Dendritic cell treated with granulocyte-macrophage colony-stimulating factor and Interleukin-4, amounts not matched to agents 40 ng/mL and 50 ng/mL, for 4 days (primary cell): ENCODE measurements around the gene BAG3.
"Not testable (repeated sequence)": the region's sequence is repeated elsewhere in the genome, so short reads cannot be mapped to it uniquely, and the experiment has no call there.

ENCODE experiments used
- H3K27ac Mint-ChIP-seq: one replicate; pipeline ENCODE4 v1.8.0; 2022; ENCODE audit warnings: mild to moderate bottlenecking, mixed read lengths
- H3K27me3 Mint-ChIP-seq: one replicate; pipeline ENCODE4 v1.8.0; 2022; ENCODE audit warnings: mild to moderate bottlenecking, mixed read lengths
- H3K36me3 Mint-ChIP-seq: one replicate; pipeline ENCODE4 v1.8.0; 2022; ENCODE audit warnings: low read depth, mixed read lengths
- H3K4me1 Mint-ChIP-seq: one replicate; pipeline ENCODE4 v1.8.0; 2022; ENCODE audit warnings: low read depth, mixed read lengths
- H3K4me3 Mint-ChIP-seq: one replicate; pipeline ENCODE4 v1.8.0; 2022; ENCODE audit warnings: mild to moderate bottlenecking, moderate library complexity, mixed read lengths
- H3K9me3 Mint-ChIP-seq: one replicate; pipeline ENCODE4 v1.8.0; 2022; ENCODE audit warnings: mixed read lengths
- intact Hi-C: fragments of 100-400 bp; cut with micrococcal nuclease; formaldehyde crosslinking; loops from one replicate; pipeline ENCODE4 v1.15.0; 2022

Gene BAG3

GRCh38 chr10:119651514-119652360 lies 557 bp downstream of the BAG3 start:
- intact Hi-C loops, result loop anchor here (5.0 kb wide), 1 partner anchor 54 kb away; the partner anchor contains the start of gene TIAL1
- peak overlapping the region; percentile 97 for H3K4me3 Mint-ChIP-seq
- H3K27ac Mint-ChIP-seq, result peak overlapping the region; percentile 92
- peaks cover 19% of the 10 kb centered on the region for H3K27me3 Mint-ChIP-seq
- H3K9me3 Mint-ChIP-seq, result no peaks in the 10 kb centered on the region
- peaks cover 12% of the 10 kb centered on the region for H3K36me3 Mint-ChIP-seq
- peaks cover 47% of the 10 kb centered on the region for H3K4me1 Mint-ChIP-seq

GRCh38 chr10:119652361-119652730 lies 1.2 kb downstream of the BAG3 start:
- intact Hi-C loops, result loop anchor here (5.0 kb wide), 1 partner anchor 55 kb away; the partner anchor contains the start of gene TIAL1
- Mint-ChIP-seq H3K4me3 (peak overlapping the region; percentile 75), H3K27me3 (peaks cover 19% of the 10 kb centered on the region), H3K4me1 (peaks cover 47% of the 10 kb centered on the region), H3K9me3 (no peaks in the 10 kb centered on the region), H3K36me3 (peaks cover 16% of the 10 kb centered on the region), H3K27ac (no peak overlapping the region)

GRCh38 chr10:119653209-119653608 lies 2.0 kb downstream of the BAG3 start:
- H3K4me3 Mint-ChIP-seq, result no peak overlapping the region
- no peak overlapping the region for H3K27ac Mint-ChIP-seq
- intact Hi-C loops, result loop anchor here (5.0 kb wide), 1 partner anchor 56 kb away; the partner anchor contains the start of gene TIAL1
- peaks cover 18% of the 10 kb centered on the region for H3K36me3 Mint-ChIP-seq
- peaks cover 49% of the 10 kb centered on the region for H3K4me1 Mint-ChIP-seq
- peaks cover 19% of the 10 kb centered on the region for H3K27me3 Mint-ChIP-seq
- H3K9me3 Mint-ChIP-seq, result no peaks in the 10 kb centered on the region

- peaks cover 19% of the 10 kb centered on the region for H3K27me3 Mint-ChIP-seq
- no peaks in the 10 kb centered on the region for H3K9me3 Mint-ChIP-seq
- intact Hi-C loops, result loop anchor here (5.0 kb wide), 1 partner anchor 57 kb away; the partner anchor contains the start of gene TIAL1
- peaks cover 18% of the 10 kb centered on the region for H3K36me3 Mint-ChIP-seq
- H3K4me1 Mint-ChIP-seq, result peaks cover 54% of the 10 kb centered on the region
- no peak overlapping the region for H3K27ac Mint-ChIP-seq
- no peak overlapping the region for H3K4me3 Mint-ChIP-seq
Measured at GRCh38 chr10:119653916-119654315, 2.7 kb downstream of the BAG3 start.

DNA sequence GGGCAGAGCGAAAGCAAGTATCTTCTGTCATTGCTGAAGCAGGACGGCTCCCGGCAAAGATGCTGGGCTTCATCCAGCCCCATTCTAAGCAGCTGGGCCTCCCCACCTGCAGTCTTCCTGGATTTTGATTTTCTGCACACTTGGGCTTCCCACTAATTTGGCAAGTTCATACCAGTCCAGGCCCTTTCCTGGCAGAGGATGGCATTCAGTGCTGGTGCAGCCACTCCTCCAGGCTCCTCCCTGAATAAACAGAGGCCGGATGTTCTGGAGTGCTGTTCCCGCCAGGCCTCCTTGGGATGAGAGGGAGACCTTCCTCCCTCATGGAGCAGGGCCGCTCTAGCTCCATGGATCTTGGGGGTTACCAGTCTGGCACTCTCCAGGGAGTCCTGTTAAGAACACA lies 3.4 kb downstream of the BAG3 start:
- Mint-ChIP-seq H3K27ac (no peak overlapping the region), H3K36me3 (peaks cover 18% of the 10 kb centered on the region), H3K4me1 (peaks cover 52% of the 10 kb centered on the region), H3K27me3 (peaks cover 17% of the 10 kb centered on the region), H3K4me3 (no peak overlapping the region), H3K9me3 (no peaks in the 10 kb centered on the region)
- intact Hi-C loops, result loop anchor here (5.0 kb wide), 1 partner anchor 57 kb away; the partner anchor contains the start of gene TIAL1

- H3K36me3 Mint-ChIP-seq, result peaks cover 18% of the 10 kb centered on the region
- H3K27ac Mint-ChIP-seq, result no peak overlapping the region
- H3K4me1 Mint-ChIP-seq, result peaks cover 42% of the 10 kb centered on the region
- H3K9me3 Mint-ChIP-seq, result no peaks in the 10 kb centered on the region
- intact Hi-C loops, result no loop called here
- H3K27me3 Mint-ChIP-seq, result peaks cover 8% of the 10 kb centered on the region
- H3K4me3 Mint-ChIP-seq, result no peak overlapping the region
Measured at GRCh38 chr10:119655566-119656001, 4.4 kb downstream of the BAG3 start.

DNA sequence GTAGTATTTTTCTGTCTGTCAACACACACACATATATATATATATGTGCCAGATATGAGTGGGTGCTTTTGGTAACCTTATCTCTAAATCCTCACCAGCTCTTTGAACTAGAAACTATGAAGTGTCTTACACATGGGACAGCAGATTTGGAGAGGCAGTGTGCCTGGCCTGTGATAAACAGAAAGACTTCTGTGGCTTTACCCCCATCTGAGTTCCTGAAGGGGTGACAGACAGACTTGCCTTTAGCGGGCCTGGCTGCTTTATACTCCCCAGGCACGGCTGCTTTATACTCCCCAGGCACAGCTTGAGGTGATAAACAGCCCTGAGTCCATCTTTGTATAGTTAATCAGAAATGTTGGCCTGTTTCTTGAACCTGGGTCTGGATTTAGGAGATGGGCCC lies 5.6 kb downstream of the BAG3 start:
- Mint-ChIP-seq H3K9me3 (no peaks in the 10 kb centered on the region), H3K4me3 (no peak overlapping the region), H3K36me3 (peaks cover 12% of the 10 kb centered on the region), H3K27ac (no peak overlapping the region), H3K27me3 (peaks cover 8% of the 10 kb centered on the region), H3K4me1 (peaks cover 38% of the 10 kb centered on the region)
- intact Hi-C loops, result no loop called here

DNA sequence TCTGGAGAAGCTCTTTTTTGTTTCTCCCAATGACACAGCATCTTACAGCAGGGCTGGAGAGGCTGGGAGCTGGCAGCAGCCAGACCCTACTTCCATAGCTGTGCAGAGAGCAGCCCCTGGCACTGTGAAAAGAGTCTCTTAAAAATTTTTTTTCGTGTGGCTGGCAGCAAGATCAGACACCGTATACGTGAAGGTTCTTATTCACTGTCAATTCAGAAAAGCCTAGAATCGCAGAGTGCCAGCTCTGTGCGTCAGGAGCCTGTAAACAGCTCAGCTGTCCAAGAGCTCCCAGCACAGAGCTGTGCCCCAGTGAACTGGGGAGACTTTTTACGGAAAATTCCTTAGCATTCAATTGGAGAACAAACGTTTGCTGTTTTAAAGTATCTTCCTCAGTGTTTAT lies 6.5 kb downstream of the BAG3 start:
- H3K27ac Mint-ChIP-seq, result no peak overlapping the region
- no peaks in the 10 kb centered on the region for H3K9me3 Mint-ChIP-seq
- intact Hi-C loops, result no loop called here

DNA sequence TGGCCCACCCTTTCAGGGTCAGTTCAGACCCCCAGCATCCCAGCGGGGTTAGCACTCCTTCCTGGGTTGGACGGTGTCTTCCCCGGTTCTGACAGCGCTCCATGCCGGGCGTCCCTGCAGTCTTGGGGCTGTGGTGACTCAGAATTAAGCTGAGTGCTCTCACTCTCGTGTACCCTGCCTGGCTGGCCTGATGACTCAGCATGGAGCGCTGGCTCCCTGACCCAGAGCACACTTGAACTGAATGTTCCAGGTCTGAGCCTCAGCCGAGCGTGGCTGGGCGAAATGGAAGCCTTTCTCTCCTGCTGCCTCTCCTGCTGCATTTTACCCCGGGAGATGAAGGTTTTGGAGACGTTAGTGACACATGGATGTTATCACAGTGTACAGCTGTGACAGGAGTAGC lies 7.1 kb downstream of the BAG3 start:
- Mint-ChIP-seq H3K36me3 (peaks cover 12% of the 10 kb centered on the region), H3K27me3 (peaks cover 8% of the 10 kb centered on the region), H3K4me3 (no peak overlapping the region), H3K9me3 (no peaks in the 10 kb centered on the region), H3K4me1 (peaks cover 36% of the 10 kb centered on the region), H3K27ac (no peak overlapping the region)
- intact Hi-C loops, result no loop called here

More for the DNA sequence above, 6.5 kb downstream of the BAG3 start:
- Mint-ChIP-seq H3K36me3 (peaks cover 12% of the 10 kb centered on the region), H3K4me1 (peaks cover 38% of the 10 kb centered on the region), H3K4me3 (no peak overlapping the region), H3K27me3 (peaks cover 8% of the 10 kb centered on the region)

- H3K4me3 Mint-ChIP-seq, result no peak overlapping the region
- H3K27me3 Mint-ChIP-seq, result peaks cover 2% of the 10 kb centered on the region
- H3K9me3 Mint-ChIP-seq, result no peaks in the 10 kb centered on the region
- peaks cover 20% of the 10 kb centered on the region for H3K4me1 Mint-ChIP-seq
- intact Hi-C loops, result no loop called here
- peaks cover 12% of the 10 kb centered on the region for H3K36me3 Mint-ChIP-seq
- H3K27ac Mint-ChIP-seq, result no peak overlapping the region
Measured at GRCh38 chr10:119659951-119660350, 8.8 kb downstream of the BAG3 start.

- H3K4me3 Mint-ChIP-seq, intact Hi-C loops, H3K36me3 Mint-ChIP-seq, H3K9me3 Mint-ChIP-seq, H3K27ac Mint-ChIP-seq, H3K4me1 Mint-ChIP-seq, H3K27me3 Mint-ChIP-seq: not testable (repeated sequence)
Measured at GRCh38 chr10:119662076-119662605, 11.0 kb downstream of the BAG3 start.

DNA sequence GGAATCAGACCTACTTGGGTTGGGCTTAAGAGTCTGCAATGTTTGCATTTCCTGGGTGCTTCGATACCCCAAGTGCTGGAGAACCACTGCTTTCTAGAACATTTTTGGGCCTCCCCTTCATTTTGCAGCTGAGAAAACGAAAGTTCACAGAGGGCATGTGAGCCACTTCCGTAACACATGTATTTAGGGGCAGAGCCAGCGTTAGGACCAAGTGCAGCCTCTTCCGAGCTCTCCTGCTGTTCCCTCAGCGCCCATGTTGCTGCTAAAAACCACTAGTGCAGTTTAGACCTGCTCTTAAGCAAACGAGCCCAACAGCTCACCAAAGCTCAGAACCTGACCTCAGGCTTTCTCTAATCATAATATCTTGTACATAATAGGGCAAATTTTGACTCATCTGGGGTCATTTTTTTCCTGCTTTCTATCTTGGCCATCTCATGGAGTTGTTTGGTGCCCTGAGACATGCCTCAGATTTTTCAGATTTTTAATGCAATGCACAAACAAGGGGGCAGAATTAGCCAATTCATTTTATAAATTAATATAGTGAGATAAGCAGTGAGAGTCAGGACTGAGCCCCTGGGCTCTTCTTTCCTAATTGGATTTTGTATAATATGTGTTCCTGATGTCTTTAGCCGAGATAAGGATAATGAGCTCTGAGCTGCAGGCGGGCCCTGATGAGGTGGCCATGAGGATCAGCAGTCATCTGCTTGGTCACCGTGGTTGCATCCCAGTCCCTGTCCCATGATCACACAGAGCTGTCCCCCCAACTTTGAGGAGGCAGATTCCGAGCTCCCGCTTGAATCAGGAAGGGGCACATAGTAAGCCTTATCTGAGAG lies 12.9 kb downstream of the BAG3 start:
- H3K4me3 Mint-ChIP-seq, result no peak overlapping the region
- intact Hi-C loops, result no loop called here
- no peaks in the 10 kb centered on the region for H3K36me3 Mint-ChIP-seq
- no peaks in the 10 kb centered on the region for H3K27me3 Mint-ChIP-seq
- no peaks in the 10 kb centered on the region for H3K4me1 Mint-ChIP-seq
- no peak overlapping the region for H3K27ac Mint-ChIP-seq
- H3K9me3 Mint-ChIP-seq, result no peaks in the 10 kb centered on the region

GRCh38 chr10:119665901-119666708 lies 14.9 kb downstream of the BAG3 start:
- Mint-ChIP-seq H3K4me3 (no peak overlapping the region), H3K9me3 (no peaks in the 10 kb centered on the region), H3K27ac (no peak overlapping the region), H3K36me3 (peaks cover 17% of the 10 kb centered on the region), H3K4me1 (no peaks in the 10 kb centered on the region), H3K27me3 (no peaks in the 10 kb centered on the region)
- intact Hi-C loops, result no loop called here
